Esophagus squamous epithelium (tissue), 5 donors: ENCODE data around the gene DAB1. TPM values are rescaled to one million over a fixed set of nuclear protein-coding genes. Genes with fewer than 3 reads are reported as not detected.

Source experiments
- DNase-seq: peaks from one replicate; lab custom pipeline; 2025; lab: John Stamatoyannopoulos, UW
- H3K27ac ChIP-seq, 4 donors: fragments of 200-600 bp; sonication (generic); one replicate each; pipeline ENCODE4 v1.5.1; 2016 to 2019; ENCODE audit warnings: mild to moderate bottlenecking in 1 of 4
- H3K27me3 ChIP-seq, 4 donors: fragments of 200-600 bp; sonication (generic); 1 replicate in 3 of 4; 2 replicates in 1 of 4; pipeline versions ENCODE4 v1.5.1 to v1.6.0; 2017 to 2021; ENCODE audit warnings: antibody characterized with exemption in 1 of 4
- H3K36me3 ChIP-seq, 3 donors: fragments of 200-600 bp; sonication (generic); one replicate each; pipeline ENCODE4 v1.5.1; 2016 to 2019
- H3K4me1 ChIP-seq, 3 donors: fragments of 200-600 bp; sonication (generic); one replicate each; pipeline ENCODE4 v1.5.1; 2017 to 2019
- H3K4me3 ChIP-seq, 4 donors: fragments of 200-600 bp; sonication (generic); 1 replicate in 3 of 4; 2 replicates in 1 of 4; pipeline ENCODE4 v1.5.1; 2016 to 2019; ENCODE audit warnings: mild to moderate bottlenecking in 2 of 4, moderate library complexity in 1 of 4
- H3K9me3 ChIP-seq, 3 donors: fragments of 200-600 bp; sonication (generic); one replicate each; pipeline ENCODE4 v1.5.1; 2016 to 2019
- POLR2A ChIP-seq, 4 donors: fragments of 450-650 bp; IDR thresholded peaks; one replicate each; pipeline ENCODE4 v1.6.1; 2017; ENCODE audit warnings: antibody characterized with exemption in 4 of 4, mild to moderate bottlenecking in 4 of 4, moderate library complexity in 3 of 4
- whole genome bisulfite sequencing, 2 donors: methylation state at CpG; one replicate each; pipeline ENCODE4 v1.1.5; 2018; 5-methylcytosine and 5-hydroxymethylcytosine counted together
- intact Hi-C: fragments of 100-400 bp; cut with DNase I; formaldehyde crosslinking; loops from one replicate; pipeline ENCODE4 v1.15.0; 2022
- total RNA-seq, 4 donors: library from RNA; depleted of rRNA; stranded (reverse); fragments of >200 nt; gene quantifications; one replicate each; pipeline ENCODE4 v1.1.0, GENCODE V29; 2016
- TF ChIP-seq, protein P1 (sequence below), 6 experiments: fragments of 450-650 bp in 4 of 6; fragments of 200-600 bp in 2 of 6; sonication (generic) in 2 of 6; IDR thresholded peaks; one replicate each; pipeline ENCODE4 v1.5.1; 2016 to 2019; ENCODE audit warnings: antibody characterized with exemption in 6 of 6, mild to moderate bottlenecking in 4 of 6, moderate library complexity in 4 of 6
- donor health status: DM: yes; HTN: yes; CAD: no.

DAB1 gene
- total RNA-seq, 4 donors from 2014 or later = under 0.01 TPM; not detected in 3

- WGBS, 2 donors = 82 to 89% methylated on average over 3 of the region's 3 CpGs
- DNase-seq = no peak
- Histone ChIP-seq H3K4me3 (no peak overlapping the region), H3K27me3 (no peaks in the 10 kb centered on the region), H3K27ac (no peak overlapping the region), H3K36me3 (no peaks in the 10 kb centered on the region), H3K4me1 (no peaks in the 10 kb centered on the region), H3K9me3 (no peaks in the 10 kb centered on the region)
- intact Hi-C loops = no loop called here
- no peak for TF ChIP-seq POLR2A (IDR thresholded peaks at IDR 0.05)
- TF ChIP-seq, protein P1, sequence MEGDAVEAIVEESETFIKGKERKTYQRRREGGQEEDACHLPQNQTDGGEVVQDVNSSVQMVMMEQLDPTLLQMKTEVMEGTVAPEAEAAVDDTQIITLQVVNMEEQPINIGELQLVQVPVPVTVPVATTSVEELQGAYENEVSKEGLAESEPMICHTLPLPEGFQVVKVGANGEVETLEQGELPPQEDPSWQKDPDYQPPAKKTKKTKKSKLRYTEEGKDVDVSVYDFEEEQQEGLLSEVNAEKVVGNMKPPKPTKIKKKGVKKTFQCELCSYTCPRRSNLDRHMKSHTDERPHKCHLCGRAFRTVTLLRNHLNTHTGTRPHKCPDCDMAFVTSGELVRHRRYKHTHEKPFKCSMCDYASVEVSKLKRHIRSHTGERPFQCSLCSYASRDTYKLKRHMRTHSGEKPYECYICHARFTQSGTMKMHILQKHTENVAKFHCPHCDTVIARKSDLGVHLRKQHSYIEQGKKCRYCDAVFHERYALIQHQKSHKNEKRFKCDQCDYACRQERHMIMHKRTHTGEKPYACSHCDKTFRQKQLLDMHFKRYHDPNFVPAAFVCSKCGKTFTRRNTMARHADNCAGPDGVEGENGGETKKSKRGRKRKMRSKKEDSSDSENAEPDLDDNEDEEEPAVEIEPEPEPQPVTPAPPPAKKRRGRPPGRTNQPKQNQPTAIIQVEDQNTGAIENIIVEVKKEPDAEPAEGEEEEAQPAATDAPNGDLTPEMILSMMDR (IDR thresholded peaks at IDR 0.05) = no peak
These were observed 119.3 kb downstream of the DAB1 start for GRCh38 chr1:57304591-57304990.

DNA sequence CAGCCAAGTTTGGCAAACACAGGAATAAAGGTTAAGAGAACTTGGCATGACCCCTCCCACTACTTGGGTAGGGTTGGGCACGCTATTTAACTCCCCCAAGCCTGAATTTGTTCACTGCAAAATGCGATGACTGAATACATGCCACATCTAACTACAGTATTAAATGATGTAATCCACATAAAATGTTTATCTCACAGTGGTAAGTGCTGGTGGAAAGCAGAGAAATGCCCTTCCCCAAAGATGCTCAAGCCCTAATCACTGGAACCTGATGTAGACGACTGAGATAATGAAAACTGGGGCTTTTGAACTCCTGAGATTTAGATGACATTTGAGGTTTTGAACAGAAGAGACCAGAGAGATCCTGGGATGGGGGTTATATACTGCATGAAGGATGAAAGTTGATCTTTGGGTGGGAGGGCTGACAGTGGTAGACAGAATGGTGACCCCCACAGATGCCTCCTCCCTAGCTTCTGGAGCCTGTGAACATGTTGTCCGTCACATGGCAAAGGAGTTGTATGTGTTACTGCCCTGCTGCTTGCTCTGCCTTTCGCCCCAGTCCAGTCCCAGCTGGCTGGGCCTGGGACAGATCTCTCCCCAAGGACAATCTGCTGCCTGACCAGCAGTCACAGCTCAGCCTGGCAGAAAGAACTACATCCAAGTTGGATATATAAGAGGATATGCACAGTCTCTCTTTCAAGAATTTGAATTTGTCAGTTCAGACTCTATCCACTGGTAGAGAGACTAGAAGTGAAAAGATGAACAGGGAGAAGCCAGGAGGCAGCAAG is 120.9 kb downstream of the DAB1 start:
- H3K4me1 ChIP-seq = no peaks in the 10 kb centered on the region
- no peak overlapping the region for H3K27ac ChIP-seq
- intact Hi-C loops = no loop called here

DNA sequence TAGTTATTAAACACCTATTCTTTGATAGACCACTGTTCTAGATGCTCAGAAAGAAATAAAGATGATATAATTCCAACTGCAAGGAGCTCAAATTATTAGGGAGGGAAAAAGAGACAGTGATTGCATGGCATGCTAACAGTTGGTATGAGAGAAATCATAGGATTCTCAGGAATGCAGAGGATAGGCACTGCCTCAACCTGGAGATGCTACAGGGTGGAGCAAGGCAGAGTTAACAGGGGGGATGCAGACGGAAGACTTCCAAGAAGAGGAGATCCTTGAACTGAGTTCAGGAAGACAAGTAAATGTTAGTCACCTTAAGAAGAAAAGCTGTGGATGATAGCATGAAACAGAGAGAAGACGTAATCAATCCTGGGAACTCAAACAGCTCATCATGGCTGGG is 123.7 kb downstream of the DAB1 start:
- H3K4me1 ChIP-seq = no peaks in the 10 kb centered on the region
- TF ChIP-seq, protein P1 (IDR thresholded peaks at IDR 0.05) = no peak
- TF ChIP-seq POLR2A (IDR thresholded peaks at IDR 0.05) = no peak
- 95 to 100% methylated on average over 2 of the region's 2 CpGs for WGBS, 2 donors
- H3K27me3 ChIP-seq = no peaks in the 10 kb centered on the region
- no peak overlapping the region for H3K27ac ChIP-seq
- no peak for DNase-seq
- no peak overlapping the region for H3K4me3 ChIP-seq
- H3K36me3 ChIP-seq = no peaks in the 10 kb centered on the region
- intact Hi-C loops = no loop called here
- H3K9me3 ChIP-seq = no peaks in the 10 kb centered on the region

More for the DNA sequence above, 120.9 kb downstream of the DAB1 start:
- DNase-seq = no peak
- no peaks in the 10 kb centered on the region for H3K36me3 ChIP-seq
- TF ChIP-seq, protein P1 (IDR thresholded peaks at IDR 0.05) = no peak
- no peak for TF ChIP-seq POLR2A (IDR thresholded peaks at IDR 0.05)
- 77 to 87% methylated on average over 4 to 5 of the region's 5 CpGs for WGBS, 2 donors
- no peak overlapping the region for H3K4me3 ChIP-seq
- H3K9me3 ChIP-seq = no peaks in the 10 kb centered on the region
- no peaks in the 10 kb centered on the region for H3K27me3 ChIP-seq

GRCh38 chr1:57296726-57297250 is 127.1 kb downstream of the DAB1 start:
- TF ChIP-seq, protein P1 (IDR thresholded peaks at IDR 0.05) = no peak
- TF ChIP-seq POLR2A (IDR thresholded peaks at IDR 0.05) = no peak
- no peaks in the 10 kb centered on the region for H3K4me1 ChIP-seq
- 53 to 54% methylated on average over 4 of the region's 4 CpGs for WGBS, 2 donors
- intact Hi-C loops = no loop called here
- H3K27ac ChIP-seq = no peak overlapping the region
- DNase-seq = no peak
- no peak overlapping the region for H3K4me3 ChIP-seq
- no peaks in the 10 kb centered on the region for H3K9me3 ChIP-seq
- H3K27me3 ChIP-seq = no peaks in the 10 kb centered on the region
- no peaks in the 10 kb centered on the region for H3K36me3 ChIP-seq

DNA sequence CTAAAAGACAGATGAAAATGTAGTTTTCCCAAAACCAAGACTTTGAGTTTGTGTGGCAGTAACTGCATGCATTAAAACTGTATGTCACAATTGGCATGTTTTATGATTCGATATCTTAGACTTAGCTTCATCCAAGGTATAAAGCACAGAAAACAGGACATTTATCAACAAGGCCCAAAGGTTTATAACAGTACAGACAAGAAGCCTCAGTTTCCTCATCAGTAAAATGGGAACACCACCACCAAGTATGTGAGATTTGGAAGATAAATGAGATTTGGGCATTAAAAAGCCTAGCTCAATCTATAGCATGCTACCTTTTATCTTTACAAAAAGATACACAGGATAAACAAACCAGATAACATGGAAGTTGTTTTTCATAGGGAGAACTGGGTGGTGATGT is 128.5 kb downstream of the DAB1 start:
- no peak overlapping the region for H3K27ac ChIP-seq
- H3K36me3 ChIP-seq = no peaks in the 10 kb centered on the region
- TF ChIP-seq, protein P1 (IDR thresholded peaks at IDR 0.05) = no peak
- no peak for TF ChIP-seq POLR2A (IDR thresholded peaks at IDR 0.05)
- H3K4me3 ChIP-seq = no peak overlapping the region
- no peaks in the 10 kb centered on the region for H3K9me3 ChIP-seq
- no peaks in the 10 kb centered on the region for H3K4me1 ChIP-seq
- no peaks in the 10 kb centered on the region for H3K27me3 ChIP-seq
- no peak for DNase-seq
- intact Hi-C loops = no loop called here
- WGBS, 2 donors = 88 to 100% methylated on average over 1 of the region's 1 CpG
